ENCODE results near the gene DISC1.
A peak's percentile ranks its signal among the peaks of the same experiment; 100 is the strongest.

The DISC1 gene

GRCh38 chr1:231861541-231862481 lies 235.2 kb downstream of the DISC1 start:
- H3K4me3 ChIP-seq (ENCODE audit: low read depth, low read length): no peak overlapping the region
- TF ChIP-seq CTCF (IDR thresholded peaks at IDR 0.05; ENCODE audit: control insufficient read depth, extremely low read depth, insufficient read depth): no peak
- peak; percentile 88 for DNase-seq (ENCODE audit: low read depth)

- no peak for DNase-seq (ENCODE audit: low read depth)
- no peak overlapping the region for H3K4me3 ChIP-seq (ENCODE audit: low read depth, low read length)
- no peak for TF ChIP-seq CTCF (IDR thresholded peaks at IDR 0.05; ENCODE audit: control insufficient read depth, extremely low read depth, insufficient read depth)
These were observed 236.0 kb downstream of the DISC1 start for GRCh38 chr1:231862611-231863010.

- no peak for TF ChIP-seq CTCF (IDR thresholded peaks at IDR 0.05; ENCODE audit: control insufficient read depth, extremely low read depth, insufficient read depth)
- H3K4me3 ChIP-seq (ENCODE audit: low read depth, low read length): no peak overlapping the region
- no peak for DNase-seq (ENCODE audit: low read depth)
These were observed 238.7 kb downstream of the DISC1 start for GRCh38 chr1:231865331-231865730.

- peak; percentile 86 for TF ChIP-seq CTCF (IDR thresholded peaks at IDR 0.05; ENCODE audit: control insufficient read depth, extremely low read depth, insufficient read depth)
- DNase-seq (ENCODE audit: low read depth): no peak
- H3K4me3 ChIP-seq (ENCODE audit: low read depth, low read length): no peak overlapping the region
These were observed 240.1 kb downstream of the DISC1 start for GRCh38 chr1:231866392-231867331.

- no peak overlapping the region for H3K4me3 ChIP-seq (ENCODE audit: low read depth, low read length)
- TF ChIP-seq CTCF (IDR thresholded peaks at IDR 0.05; ENCODE audit: control insufficient read depth, extremely low read depth, insufficient read depth): no peak
- DNase-seq (ENCODE audit: low read depth): no peak
These were observed 241.0 kb downstream of the DISC1 start for GRCh38 chr1:231867607-231868006.

- H3K4me3 ChIP-seq (ENCODE audit: low read depth, low read length): no peak overlapping the region
- no peak for TF ChIP-seq CTCF (IDR thresholded peaks at IDR 0.05; ENCODE audit: control insufficient read depth, extremely low read depth, insufficient read depth)
- DNase-seq (ENCODE audit: low read depth): no peak
These were observed 242.8 kb downstream of the DISC1 start for GRCh38 chr1:231869364-231869763.
